Activated CD4-positive, alpha-beta T cell treated with anti-CD3 and anti-CD28 coated beads, Interleukin-2, amount 50 U/mL, for 48 hours (primary cell): ENCODE measurements around the gene TESK1.

ENCODE experiments used
- DNase-seq, 2 experiments: peaks; one replicate each; pipeline ENCODE4 v3.0.0-alpha.2; 2020

The TESK1 gene

DNA sequence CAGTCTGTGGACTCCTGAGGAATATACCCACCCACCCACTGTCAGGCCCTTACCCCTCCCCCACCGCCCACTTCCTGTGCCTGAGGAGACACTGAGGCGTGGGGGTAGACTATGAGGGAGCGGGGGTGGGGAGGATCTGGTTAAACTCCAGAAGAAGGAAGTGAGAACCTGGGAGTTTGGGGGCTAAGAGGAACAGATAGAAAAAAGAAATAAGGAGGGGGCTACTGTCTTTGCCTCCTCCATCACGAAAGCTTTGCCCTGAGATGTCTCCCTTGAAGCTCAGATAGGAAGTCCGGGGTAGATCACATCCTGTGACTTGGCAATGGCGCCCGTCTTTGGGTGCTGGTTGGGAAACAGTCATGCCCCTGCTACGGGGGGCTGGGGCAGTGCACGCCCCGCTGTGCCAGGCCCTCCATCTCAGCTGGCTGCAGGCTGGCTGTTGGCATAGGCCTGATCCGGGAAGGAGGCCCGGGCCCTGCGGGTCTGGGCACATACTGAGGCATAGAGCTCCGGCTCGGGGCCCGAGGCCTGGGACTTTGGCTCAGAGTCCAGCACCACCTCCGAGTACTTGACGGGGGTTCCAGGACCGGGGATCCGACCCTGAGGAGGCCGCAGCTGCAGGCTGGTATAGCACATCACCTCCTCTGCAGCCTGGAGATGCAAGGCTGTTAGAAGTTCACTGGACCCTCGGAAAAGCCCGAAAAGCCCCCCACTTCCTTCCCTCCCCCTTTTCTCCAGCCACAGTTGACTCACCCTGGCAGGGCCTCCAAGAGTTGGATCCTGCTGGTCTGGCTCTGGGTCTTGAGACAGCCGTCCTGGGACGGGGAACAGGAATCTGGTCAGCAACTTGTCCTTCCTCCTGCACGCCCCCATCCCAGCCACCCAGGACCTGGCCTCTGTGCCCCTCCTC, 44.6 kb downstream of the TESK1 start:
- DNase-seq: peak; percentile 63 to 66

DNA sequence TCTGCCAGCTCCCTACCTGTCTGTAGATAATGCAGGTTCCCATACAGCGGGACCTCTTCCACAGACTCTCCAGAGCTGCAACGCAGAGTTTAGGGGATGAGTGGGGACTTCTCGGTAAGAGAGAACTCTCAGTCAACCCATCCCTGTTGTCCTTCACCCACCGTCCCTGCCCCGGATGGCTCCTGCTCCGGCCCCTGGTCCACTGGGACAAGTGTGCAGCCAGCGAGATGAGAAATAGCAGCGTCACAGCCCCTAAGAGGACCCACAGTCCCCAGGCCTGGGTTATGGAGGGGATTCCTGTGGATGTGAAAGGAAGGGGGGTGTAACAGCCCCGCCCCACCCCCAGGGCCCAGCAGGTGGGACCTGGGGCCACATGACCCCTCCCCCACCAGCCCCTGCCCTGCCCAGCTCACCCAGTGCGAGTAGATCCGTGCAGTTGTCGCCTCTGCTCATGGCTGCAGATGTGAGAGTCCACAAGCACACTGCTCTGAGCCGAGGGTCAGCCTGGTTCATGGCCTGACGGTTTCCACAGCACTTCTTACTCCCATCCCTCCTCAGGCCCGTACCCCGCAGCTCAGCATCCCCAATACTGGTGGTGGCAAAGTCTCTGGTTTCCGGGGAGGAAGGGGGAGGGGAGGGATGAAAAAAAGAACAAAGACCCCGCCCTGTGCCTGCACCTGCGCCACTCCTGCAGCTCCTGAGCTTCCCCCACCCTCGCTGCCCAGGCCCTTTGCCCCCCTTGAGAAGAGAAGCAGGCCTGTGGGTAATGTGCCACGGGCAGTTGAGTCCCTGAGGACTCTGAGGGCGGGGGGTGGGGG, 45.5 kb downstream of the TESK1 start, which contains the start of gene SIT1:
TSS of gene SIT1 (minus strand) at position 591 of the 818 bp plus-strand sequence. CDS start at position 513, 78 bp downstream.
- DNase-seq: peak; percentile 64 to 71

DNA sequence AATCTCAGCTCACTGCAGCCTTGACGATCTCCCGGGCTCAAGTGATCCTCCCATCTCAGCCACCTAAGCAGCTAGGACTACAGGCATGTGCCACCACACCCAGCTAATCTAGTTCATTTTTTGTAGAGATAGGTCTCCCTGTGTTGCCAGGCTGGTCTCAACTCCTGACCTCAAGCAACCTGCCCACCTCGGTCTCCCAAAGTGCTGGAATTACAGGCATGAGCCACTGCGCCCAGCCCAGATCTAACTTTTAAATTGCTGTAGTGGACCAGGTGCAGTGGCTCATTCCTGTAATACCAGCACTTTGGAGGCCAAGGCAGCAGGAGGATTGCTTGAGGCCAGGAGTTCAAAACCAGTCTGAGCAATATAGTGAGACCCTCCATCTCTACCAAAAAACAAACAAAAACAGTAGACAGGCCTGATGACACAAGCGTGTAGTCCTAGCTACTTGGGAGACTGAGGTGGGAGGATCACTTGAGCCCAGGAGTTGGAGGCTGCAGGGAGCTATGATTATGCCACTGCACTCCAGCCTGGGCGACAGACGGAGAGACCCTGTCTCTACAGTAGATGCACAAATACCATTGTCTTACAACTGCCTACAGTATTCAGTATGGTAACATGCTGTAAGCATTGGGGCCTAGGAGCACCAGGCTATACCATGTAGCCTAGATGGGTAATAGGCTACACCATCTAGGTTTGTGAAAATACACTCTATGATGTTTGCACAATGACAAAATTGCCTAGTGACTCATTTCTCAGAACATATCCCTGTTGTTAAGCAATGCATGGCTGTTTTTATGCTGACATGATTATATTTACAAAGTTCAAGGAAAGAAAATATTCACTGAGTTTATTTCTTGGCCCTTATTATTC, 47.1 kb downstream of the TESK1 start:
- no peak for DNase-seq

DNA sequence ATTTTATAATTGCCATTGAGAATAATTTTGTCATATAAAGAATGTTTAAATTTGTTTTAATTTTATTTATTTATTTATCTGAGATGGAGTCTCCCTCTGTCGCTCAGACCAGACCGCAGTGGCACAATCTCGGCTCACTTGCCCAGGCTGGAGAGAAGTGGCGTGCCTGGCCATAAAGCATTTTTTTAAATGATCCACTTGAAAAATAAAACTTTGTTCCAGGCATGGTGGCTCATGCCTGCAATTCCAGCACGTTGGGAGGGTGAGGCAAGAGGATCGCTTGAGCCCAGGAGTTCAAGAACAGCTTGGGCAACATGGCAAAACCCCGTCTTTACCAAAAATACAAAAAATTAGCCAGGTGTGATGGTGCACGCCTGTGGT, 47.8 kb downstream of the TESK1 start:
- DNase-seq: no peak

DNA sequence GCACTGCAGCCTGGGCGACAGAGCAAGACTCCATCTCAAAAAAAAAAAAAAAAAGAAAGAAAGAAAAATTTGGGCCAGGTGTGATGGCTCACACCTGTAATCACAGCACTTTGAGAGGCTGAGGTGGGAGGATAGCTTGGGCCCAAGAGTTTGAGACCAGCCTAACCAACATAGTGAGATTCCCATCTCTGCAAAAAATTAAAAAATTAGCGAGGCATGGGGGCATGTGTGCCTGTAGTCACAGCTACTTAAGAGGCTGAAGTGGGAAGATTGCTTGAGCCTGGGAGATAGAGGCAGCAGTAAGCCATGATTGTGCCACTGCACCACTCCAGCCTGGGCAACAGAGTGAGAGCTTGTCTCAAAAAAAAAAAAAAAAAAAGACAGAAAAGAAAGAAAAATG, 48.5 kb downstream of the TESK1 start:
- no peak for DNase-seq

DNA sequence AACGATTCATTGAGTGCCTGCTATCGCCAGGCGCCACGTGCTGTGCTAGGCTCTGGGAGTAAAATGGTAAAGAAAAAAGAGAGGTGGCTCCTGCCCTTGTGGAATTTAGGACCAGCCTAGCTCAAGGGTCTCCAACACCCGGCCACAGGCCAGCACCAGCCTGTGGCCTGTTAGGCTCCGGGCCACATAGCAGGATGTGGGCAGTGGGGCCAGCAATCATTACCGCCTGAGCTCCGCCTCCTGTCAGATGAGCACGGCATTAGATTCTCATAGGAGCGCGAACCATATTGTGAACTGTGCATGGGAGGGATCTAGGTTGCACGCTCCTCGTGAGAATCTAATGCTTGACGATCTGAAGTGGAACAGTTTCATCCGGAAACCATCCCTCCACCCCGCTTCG, 51.3 kb downstream of the TESK1 start:
- no peak for DNase-seq

DNA sequence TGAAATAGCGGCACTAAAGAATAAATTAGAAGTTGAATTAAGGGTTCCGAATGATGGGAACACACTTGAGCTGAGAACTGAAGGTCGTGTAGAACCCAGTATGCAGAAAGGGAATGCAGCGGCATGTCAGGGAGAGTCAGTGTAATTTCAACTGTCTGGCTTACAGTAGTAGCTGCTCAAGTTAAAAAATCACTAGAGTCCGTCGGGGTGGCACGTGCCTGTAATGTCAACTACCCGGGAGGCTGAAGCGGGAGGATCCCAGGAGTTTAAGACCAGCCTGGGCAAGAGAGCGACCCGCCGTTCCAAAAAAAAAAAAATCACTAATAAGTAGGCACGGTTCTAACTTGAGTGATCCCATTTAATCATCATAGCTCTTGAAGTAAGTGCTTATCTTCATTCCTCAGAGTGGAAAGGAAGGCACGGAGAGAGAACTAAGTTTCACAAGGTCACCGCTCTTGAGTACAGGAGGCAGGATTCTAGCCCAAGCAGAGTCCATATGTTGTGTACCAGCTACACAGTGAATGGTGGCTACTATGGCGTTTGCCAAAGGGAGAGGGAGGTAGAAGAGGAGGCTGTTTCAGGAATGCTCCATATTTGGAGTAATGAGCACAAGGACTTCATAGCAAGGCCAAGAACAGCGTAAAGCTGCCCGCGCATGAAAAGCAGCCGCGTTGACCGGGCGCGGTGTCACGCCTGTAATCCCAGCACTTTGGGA, 51.9 kb downstream of the TESK1 start:
- no peak for DNase-seq

DNA sequence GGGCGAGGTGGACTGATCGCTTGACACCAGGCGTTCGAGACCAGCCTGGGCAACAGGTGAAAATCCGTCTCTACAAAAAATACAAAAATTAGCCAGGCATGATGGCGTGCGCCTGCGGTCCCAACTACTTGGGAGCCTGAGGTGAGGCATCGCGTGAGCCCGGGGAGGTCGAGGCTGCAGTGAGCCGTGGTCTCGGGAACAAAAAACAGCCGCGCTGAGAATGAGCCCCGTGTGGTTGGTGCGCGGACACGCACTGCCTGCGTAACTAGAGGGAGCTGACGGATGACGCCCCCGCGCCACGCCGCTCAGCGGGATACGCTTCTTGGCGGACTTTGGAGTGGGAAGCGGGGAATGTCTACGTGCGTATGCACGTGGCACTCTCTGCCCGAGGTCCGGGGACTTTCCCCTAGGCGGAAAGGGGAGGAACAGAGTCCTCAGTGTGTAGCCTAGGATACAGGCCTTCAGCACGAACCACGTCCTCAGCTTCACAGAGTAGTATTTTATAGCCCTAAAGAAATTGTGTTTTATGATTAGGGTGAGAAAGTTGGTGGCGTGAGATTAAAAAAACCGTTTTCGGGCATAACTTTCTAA, 52.6 kb downstream of the TESK1 start, which contains the start of gene RMRP:
TSS of gene RMRP (minus strand) at position 474 of the 591 bp plus-strand sequence.
- DNase-seq: peak; percentile 96 to 97

DNA sequence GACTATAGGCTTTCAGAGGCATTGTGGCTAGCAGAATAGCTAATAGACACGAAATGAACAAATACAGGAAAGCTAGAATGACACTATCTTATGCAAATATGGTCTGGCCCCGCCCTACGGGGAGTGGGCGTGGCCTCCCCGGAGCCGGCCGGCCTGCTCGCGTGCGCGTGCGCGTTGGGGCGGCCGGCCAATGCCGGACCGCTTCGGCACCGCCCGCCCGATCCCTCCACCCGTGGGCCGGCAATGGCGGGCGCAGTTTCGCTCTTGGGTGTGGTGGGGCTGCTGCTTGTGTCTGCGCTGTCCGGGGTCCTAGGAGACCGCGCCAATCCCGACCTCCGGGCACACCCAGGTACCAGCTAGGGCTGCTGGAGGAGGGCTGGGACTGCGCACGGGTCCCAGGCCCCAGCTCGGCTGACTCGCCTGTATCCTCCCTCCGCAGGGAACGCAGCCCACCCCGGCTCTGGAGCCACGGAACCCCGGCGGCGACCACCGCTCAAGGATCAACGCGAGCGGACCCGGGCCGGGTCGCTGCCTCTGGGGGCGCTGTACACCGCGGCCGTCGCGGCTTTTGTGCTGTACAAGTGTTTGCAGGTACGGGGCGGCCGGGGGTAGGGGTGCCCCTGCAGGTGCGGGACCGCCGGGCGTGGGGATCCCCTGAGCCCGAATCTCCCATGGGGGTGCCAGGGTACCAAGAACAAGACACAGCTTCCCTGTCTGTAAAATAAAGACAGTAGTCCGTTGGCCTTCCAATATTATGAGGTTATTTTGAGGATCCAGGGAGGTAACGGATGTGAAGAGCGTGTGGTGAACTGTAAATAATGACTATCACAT, 53.3 kb downstream of the TESK1 start, which contains the start of gene CCDC107:
TSS of gene CCDC107 (plus strand) at position 156 of the 831 bp plus-strand sequence. CDS start at position 244, 88 bp downstream.
- DNase-seq: peak; percentile 79 to 83

DNA sequence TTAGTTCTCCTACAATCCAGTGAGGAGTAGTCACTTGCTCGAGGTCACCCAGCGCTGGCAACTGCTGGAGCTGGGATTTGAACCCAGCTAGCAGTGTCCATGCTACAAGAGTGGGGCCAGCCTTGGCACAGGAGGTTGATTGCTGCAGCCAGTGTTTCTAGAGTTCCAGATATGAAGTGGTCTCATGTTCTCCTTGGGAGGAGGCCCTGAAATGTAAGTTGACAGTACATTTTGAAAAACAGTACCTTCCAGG, 53.8 kb downstream of the TESK1 start:
- peak in 1 of 2 experiments; percentile 36 for DNase-seq

DNA sequence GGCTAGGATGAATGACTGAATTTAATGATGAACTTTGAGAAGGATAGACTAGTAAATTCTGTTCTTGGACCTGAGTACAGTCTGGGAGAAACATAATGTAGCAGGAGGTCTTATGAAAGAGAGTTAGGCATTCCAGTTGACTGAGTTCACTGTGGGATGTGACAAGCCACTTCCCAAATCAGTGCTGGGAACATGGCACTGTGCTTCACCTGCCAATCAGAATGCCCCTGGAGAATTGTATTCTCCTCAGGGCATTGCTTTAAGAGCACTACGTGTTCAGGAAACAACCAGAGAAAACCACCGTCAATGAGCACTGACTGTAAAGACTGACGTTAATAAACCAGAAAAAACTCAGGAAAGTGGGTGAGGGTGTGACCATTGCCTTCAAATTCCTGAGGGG, 54.3 kb downstream of the TESK1 start:
- no peak for DNase-seq
